ENCODE results near the gene MYLIP.
"Not testable (repeated sequence)": the region's sequence is repeated elsewhere in the genome, so short reads cannot be mapped to it uniquely, and the experiment has no call there.

MYLIP gene

DNA sequence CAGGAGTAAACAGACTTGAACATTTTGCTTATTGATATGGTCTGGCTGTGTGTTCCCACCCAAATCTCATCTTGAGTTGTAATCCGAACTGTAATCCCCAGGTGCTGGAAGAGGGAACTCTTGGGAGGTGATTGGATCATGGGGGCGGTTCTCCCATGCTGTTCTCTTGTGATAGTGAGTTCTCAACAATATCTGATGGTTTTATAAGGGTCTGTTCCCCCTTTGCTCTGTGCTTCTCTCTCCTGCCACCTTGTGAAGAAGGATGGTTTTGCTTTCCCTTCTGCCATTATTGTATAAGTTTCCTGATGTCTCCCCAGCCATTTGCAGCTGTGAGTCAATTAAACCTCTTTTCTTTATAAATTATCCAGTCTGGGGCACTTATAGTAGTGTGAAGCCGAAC is 40.0 kb downstream of the MYLIP start:
- in situ Hi-C loops (cut with MboI; ENCODE audit: low sequenced_read_pairs) = no loop called here

DNA sequence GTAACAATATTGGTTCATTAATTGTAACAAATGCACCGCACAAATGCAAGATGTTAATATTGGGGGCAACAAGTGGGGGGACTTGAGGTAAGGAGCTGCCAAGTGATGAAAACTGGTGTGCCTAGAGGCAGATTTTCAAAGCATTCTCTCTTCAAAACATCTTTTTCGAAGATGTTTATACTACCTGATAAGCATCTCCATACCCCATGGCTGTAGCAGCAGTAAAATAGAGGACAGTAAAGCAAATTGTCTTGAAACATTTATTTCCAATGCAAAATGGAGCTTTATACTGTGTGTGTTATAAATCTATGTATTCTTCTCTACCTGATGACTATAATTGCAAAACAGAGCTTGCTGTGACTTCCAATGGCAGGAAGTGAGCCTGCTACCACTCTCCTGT is 42.5 kb downstream of the MYLIP start:
- in situ Hi-C loops (cut with MboI; ENCODE audit: low sequenced_read_pairs) = no loop called here

DNA sequence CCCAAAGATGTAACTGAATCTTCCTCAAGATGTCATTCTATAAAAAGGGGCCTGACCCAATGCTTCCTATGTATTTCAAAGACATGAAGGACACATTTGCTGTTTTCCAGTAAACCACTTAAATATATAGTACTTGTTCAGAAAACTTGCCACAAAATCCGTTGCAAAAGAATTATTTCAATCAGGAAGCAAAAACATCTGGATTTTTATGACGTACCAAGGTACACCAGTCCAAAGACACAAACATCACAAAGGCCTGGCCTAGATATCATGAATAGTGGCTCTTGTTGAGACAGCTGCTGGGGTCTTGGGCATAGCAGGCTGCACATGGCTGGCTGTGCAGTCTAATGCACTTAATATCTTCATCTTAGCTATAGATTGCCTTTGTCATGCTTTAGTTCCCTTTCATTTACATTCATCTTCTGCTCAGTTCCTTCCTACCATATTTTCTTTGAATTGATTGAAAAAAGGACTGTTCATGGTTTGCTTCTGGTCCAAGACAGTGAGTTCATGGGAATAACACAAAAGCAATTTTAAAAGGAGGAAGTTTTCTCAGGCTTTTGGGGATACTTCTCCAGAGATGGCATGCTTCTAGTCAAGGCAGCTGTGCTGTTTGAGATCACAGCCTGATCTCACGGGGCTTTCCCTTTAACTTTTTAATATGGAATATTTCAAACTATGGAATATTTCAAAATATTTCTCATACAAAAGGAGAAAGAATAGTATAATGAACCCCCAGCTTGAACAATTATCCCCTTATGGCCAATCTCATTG is 44.5 kb downstream of the MYLIP start:
- in situ Hi-C loops (cut with MboI; ENCODE audit: low sequenced_read_pairs) = no loop called here

DNA sequence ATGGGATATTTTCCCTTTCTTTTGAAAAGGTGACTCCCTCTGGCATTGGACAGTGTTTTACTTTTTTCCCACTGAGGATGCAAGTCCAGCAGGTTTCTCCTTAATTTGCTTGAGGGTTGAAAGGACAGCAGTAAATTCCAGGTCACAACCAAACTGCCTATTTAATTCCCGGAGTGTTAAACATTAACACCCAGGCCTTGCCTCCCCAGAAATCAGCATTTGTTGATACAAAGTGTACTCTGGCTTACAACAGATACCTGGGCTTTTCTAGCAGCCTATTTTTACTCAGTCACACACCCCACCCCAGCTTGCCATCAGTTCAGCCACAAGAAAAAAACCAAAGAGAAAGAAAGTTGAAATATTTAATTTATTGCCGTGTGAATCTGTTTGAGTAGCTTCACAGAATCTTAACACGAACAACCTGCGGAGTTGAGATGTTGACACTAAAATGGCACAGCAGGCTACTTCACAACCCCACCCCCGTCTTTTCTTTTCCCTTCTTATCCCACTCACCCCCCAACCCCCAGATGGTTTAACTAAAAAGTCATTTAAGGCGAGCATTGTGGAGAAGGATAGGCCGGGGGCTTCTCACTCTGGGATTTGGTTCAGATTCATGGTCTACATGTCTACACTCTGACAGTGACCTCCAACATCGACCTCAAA is 45.7 kb downstream of the MYLIP start:
- in situ Hi-C loops (cut with MboI; ENCODE audit: low sequenced_read_pairs) = no loop called here

DNA sequence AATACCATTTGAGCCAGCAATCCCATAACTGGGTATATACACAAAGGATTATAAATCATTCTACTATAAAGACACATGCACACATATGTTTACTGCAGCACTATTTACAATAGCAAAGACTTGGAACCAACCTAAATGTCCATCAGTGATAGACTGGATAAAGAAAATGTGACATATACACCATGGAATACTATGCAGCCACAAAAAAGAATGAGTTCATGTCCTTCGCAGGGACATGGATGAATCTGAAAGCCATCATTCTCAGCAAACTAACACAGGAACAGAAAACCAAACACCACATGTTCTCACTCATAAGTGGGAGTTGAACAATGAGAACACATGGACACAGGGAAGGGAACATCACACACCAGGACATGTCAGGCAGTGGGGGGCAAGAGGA is 47.7 kb downstream of the MYLIP start:
- in situ Hi-C loops (cut with MboI; ENCODE audit: low sequenced_read_pairs) = not testable (repeated sequence)

DNA sequence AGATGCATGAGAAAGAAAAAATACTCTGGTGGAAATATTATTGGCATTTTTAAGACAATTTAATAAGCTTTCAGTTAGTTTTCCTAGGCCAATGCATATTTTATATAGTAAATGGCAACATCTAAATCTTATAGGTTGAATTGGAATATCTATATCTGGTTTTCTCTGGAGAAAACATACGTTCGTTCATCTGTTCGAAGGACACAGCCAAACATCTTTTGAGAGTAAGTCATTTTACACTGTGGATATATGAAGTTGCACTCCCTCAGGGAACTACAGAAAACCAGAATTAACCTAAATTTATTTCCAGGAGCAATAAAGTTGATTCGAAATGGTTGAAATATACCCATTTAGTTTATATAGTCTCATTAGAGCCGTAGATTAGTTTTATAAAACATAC is 49.0 kb downstream of the MYLIP start:
- in situ Hi-C loops (cut with MboI; ENCODE audit: low sequenced_read_pairs) = no loop called here

DNA sequence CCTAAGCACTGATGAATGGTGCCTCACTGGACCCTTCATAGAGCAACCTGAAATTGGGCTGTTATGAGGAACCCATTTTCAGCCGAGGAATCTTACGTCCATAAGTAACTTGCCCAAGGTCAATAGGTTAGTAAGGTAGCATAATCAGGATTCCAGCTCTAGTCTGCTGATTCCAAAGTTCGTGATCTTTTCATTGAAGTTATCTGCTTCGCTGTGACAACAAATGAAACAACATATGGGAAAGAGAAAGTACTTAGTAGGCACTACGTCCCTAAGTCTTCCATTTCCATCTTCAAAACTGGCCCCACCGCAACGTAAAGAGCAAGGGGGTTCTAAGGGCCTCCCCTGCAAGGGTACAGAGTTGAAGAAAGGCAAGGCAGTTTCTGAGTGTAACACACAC is 49.5 kb downstream of the MYLIP start:
- in situ Hi-C loops (cut with MboI; ENCODE audit: low sequenced_read_pairs) = no loop called here

DNA sequence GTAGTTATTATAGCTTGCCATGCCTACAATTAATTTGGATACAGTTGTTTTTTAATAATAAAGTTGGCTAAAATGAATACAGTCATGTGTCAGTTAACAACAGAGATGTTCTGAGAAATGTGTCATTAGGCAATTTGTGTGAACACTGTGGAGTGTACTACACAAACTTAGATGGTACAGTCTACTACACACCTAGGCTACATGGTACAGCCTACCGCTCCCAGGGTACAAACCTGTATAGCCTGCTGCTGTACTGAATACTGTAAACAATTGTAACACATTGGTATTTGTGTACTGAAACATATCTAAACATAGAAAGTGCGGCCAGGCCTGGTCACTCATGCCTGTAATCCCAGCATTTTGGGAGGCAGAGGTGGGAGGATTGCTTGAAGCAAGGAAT is 50.2 kb downstream of the MYLIP start:
- in situ Hi-C loops (cut with MboI; ENCODE audit: low sequenced_read_pairs) = no loop called here

DNA sequence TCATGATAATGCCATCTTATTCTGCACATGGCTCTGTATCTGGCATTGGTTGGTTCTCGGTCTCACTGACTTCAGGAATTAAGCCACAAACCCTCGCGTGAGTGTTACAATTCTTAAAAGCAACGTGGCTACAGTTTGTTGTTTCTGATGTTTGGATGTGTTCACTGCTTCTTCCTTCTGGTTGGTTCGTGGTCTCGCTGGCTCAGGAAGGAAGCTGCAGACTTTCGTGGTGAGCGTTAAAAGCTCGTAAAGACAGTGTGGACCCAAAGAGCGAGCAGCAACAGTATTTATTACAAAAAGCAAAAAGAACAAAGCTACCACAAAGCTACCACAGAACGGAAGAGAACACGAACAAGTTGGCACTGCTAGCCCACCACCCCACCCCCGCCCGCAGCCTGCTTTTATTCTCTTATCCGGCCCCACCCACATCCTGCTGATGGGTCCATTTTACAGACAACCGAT is 51.1 kb downstream of the MYLIP start:
- in situ Hi-C loops (cut with MboI; ENCODE audit: low sequenced_read_pairs) = loop anchor here (10.0 kb wide), 1 partner anchor 485 kb away; no protein-coding TSS in a partner anchor

DNA sequence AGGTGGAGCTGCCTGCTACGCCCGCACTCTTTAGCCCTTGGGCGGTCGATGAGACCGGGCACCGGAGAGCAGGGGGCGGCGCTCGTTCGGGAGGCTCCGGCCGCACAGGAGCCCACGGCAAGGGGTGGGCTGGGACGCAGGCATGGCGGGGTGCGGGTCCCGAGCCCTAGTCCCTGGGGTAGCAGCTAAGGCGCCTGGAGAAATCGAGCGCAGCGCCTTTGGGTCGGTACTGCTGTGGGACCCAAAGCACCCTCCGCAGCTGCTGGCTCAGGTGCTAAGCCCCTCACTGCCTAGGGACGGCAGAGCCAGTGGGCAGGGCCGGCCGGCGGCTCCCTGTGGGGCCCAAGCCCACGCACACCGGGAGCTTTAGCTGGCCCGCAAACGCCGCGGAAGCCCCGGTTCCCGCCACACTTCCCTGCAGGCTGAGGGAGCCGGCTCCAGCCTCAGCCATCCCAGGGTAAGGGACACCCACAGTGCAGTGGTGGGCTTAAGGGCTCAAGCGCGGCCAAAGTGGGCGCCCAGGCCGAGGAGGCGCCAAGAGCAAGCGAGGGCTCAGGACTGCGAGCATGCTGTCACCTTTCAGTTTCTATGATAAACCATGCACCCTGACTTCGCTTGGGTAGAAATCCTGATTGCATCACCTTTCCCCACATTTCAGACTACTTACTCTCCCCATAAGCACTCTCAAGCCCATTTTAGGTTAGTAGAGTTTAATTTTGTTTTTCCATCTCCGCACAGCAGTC is 52.0 kb downstream of the MYLIP start:
- in situ Hi-C loops (cut with MboI; ENCODE audit: low sequenced_read_pairs) = loop anchor here (10.0 kb wide), 1 partner anchor 486 kb away; no protein-coding TSS in a partner anchor

DNA sequence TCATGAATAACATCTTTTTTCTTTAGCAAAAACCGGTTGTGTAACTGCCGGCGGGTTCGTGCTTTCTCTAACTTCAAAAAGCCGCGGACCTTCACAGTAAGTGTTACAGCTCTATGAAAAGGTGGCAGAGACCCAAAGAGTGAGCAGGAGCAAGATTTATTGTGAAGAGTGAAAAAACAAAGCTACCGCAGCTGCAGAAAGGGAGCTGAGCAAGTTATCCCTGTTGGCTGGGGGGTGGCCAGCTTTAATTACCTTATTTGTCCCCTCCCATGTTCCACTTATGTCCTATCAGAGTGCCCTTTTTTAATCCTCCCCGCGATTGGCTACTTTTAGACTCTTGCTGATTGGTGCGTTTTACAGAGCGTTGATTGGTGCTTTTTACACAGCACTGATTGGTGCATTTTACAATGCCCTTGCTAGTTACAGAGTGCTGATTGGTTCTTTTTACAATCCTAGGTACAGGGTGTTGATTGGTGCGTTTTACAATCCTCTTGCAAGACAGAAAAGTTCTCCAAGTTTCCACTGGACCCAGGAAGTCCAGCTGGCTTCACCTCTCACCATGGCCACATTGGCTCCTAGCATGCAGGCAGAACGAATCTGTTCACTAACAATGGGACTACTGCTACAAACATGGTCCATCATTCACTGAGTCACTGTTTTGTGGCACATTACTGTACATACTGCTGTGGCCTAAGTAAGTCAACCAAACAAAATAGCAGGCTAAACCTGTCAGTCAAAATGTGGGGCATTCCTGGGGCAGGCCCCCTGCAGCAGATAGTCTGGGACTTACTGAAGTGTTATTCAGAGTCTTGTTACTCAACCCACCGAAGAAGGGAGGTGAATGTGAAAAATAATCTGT is 52.8 kb downstream of the MYLIP start:
- in situ Hi-C loops (cut with MboI; ENCODE audit: low sequenced_read_pairs) = loop anchor here (10.0 kb wide), 1 partner anchor 487 kb away; no protein-coding TSS in a partner anchor

DNA sequence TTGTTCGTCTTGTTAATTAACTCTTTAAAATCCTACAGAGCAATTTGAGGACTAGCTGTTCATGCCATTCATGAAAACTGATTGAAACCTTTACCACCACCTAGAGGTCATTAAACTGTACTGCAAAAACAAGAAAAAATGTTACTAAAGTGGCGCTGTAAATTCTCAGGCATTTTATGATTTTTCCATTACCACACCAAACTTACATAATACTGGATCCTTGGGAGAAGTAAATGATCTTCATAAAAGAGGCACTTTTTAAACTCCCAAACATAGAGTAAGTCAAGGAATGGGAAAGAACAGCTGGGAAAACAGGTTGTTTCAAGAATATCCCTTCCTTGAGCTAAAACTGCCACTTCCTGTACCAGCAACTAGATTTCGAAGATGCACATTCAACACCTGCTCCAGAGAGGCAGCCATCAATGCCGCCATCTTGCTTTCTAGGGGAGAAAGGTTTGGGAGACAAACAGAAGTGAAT is 54.3 kb downstream of the MYLIP start:
- in situ Hi-C loops (cut with MboI; ENCODE audit: low sequenced_read_pairs) = loop anchor here (10.0 kb wide), 1 partner anchor 488 kb away; no protein-coding TSS in a partner anchor

DNA sequence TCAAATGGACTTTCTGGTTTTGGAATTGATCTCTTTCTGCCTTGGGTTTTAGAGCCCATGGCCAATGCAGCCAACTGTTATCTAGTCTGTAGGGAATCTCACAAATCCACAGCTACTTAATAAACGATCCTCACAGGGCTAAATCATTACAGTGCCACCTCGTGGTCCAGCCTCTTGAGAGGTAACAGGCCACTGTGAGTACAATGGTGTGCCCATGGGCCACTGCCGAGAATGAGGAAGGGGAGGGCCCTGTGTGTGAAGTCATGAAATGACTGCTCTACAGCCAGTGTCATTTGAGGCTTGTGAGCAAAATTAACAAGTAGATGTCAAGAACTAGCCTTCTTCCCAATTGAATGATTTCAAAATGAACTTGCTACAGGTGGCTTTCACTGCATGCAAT is 55.2 kb downstream of the MYLIP start:
- in situ Hi-C loops (cut with MboI; ENCODE audit: low sequenced_read_pairs) = loop anchor here (10.0 kb wide), 1 partner anchor 489 kb away; no protein-coding TSS in a partner anchor

DNA sequence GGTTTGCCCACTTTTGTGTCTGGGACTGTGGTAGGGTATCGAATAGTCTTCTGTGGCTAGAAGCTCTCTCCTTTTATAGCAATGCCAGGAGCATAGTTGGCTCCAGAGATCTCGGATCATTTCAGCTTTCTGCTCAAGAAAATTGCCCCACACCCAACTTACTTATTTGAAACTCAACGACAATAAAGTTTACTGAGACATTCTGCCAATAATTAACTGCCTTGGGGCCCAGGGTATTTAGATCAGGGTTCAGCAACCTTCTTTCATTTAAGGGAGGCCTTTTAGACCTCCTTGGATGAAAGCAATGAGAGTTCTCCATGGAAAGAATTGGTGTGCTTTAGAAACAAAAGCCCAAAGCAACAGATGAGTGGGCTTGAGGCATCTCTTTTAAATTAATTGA is 55.7 kb downstream of the MYLIP start:
- in situ Hi-C loops (cut with MboI; ENCODE audit: low sequenced_read_pairs) = loop anchor here (10.0 kb wide), 1 partner anchor 490 kb away; no protein-coding TSS in a partner anchor

DNA sequence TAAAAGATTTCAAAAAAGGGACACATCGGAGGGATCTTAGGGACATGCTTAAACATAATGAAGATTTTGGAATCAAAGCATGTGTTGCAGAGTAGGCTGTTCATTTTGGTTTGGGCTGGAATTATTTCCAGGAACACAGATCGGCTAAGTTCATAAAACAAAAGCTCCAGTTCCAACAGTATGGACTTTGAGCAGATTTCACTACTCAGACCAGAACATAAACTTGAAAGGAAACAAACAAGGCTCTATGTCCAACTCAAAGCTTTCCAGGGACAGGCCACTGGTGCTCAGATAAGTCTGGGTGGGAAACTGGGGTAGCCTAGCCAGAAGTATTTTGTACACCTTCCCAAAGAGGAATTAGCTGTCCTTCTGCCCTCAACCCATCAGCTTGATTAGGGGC is 58.3 kb downstream of the MYLIP start:
- in situ Hi-C loops (cut with MboI; ENCODE audit: low sequenced_read_pairs) = loop anchor here (10.0 kb wide), 1 partner anchor 492 kb away; no protein-coding TSS in a partner anchor

DNA sequence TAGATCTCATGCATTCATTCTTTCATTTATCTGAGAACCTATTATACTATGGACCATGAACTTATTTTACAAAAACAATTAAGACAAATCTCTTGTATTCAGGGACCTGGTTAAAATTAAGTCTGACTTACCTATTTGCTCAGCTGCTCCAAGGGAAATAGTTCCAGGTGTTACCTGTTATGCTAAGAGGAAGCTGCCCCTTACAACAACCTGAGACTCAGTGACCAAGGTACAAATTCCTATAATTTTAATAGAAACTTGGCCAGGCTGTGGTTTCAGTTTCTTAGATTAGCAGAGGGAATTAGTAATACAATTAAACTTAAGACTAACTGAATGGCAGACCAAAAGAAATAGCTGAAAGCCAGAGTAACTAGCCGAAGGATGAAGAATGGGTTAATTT is 61.3 kb downstream of the MYLIP start:
- in situ Hi-C loops (cut with MboI; ENCODE audit: low sequenced_read_pairs) = no loop called here

DNA sequence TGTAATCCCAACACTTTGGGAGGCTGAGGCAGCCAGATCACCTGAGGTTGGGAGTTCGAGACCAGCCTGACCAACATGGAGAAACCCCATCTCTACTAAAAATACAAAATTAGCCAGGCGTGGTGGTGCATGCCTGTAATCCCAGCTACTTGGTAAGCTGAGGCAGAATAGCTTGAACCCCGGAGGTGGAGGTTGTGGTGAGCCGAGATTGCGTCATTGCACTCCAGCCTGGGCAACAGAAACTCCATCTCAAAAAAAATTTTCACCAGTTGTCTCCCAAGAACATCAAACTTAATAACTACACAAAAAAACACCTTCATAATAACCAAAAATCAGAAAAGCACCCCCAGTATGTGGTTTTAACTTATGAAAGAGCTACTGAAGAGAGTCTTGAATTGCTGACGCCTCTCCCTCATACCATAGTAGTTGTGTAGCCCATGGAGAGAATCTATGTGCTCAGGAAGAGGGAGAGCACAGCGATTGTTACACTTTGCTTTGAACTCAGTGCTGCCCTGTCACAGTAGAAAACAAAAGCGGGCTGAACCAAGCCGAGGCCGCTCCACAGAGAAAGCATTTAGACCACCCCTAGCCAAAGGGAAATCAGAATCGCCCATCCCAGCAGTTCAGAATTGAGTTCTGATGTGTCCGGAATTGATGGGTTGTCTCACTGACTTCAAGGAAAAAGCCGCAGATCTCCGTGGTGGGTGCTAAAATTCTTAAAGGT is 67.5 kb downstream of the MYLIP start:
- in situ Hi-C loops (cut with MboI; ENCODE audit: low sequenced_read_pairs) = no loop called here

DNA sequence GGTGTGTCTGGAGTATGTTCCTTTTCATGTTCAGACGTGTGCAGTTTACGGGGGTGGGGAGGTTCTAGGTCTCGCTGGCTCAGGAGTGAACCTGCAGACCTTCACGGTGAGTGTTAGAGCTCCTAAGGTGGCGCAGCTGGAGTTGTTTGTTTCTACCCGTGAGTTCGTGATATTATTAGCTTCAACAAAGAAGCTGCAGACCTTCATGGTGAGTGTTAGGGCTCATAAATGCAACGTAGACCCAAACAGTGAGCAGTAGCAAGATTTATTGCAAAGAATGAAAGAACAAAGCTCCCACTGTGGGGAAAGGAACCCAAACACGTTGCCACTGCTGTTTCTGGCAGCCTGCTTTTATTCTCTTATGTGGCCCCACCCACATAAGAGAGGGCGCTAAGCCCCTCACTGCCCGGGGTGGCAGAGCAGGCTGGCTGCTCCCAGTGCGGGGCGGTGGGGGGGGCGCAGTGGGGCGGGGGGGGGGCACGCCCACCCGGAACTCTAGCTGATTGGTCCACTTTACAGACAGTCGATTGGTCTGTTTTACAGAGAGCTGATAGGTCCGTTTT is 68.2 kb downstream of the MYLIP start:
- in situ Hi-C loops (cut with MboI; ENCODE audit: low sequenced_read_pairs) = no loop called here

All from HL-60/S4 treated with phorbol 12-myristate 13-acetate at 8.2 ng/mL for 4 days and 3 days (cell line).